OCI-LY1 (cell line): ENCODE results near the gene F7.

Experiments used
- H2AFZ ChIP-seq: fragments of 200-600 bp; sonication (generic), shearing (Covaris generic); 2 replicates; pipeline ENCODE4 v1.6.0; 2014; ENCODE audit warnings: antibody characterized with exemption, mild to moderate bottlenecking, low read length
- H3F3A ChIP-seq: fragments of 200-600 bp; sonication (generic), shearing (Covaris generic); 2 replicates; pipeline ENCODE4 v1.6.0; 2014; ENCODE audit warnings: mild to moderate bottlenecking, antibody characterized with exemption, low read length, moderate library complexity; ENCODE audit not compliant: insufficient read depth
- H3K27ac ChIP-seq: fragments of 200-600 bp; sonication (generic); 2 replicates; pipeline ENCODE4 v1.5.1; 2014; ENCODE audit warnings: low read length, mixed run types, mild to moderate bottlenecking, low read depth; ENCODE audit not compliant: poor library complexity, severe bottlenecking
- H3K27me3 ChIP-seq: fragments of 200-600 bp; sonication (generic); 2 replicates; pipeline ENCODE4 v1.6.0; 2014; ENCODE audit warnings: antibody characterized with exemption, mild to moderate bottlenecking, low read length, moderate library complexity; ENCODE audit not compliant: insufficient read depth
- H3K36me3 ChIP-seq: fragments of 200-600 bp; sonication (generic); 2 replicates; pipeline ENCODE4 v1.6.1; 2014; ENCODE audit warnings: mild to moderate bottlenecking, antibody characterized with exemption, low read length, moderate library complexity, mixed read lengths; ENCODE audit not compliant: insufficient read depth
- H3K4me1 ChIP-seq: fragments of 200-600 bp; sonication (generic); 2 replicates; pipeline ENCODE4 v1.5.1; 2014; ENCODE audit warnings: mild to moderate bottlenecking, low read length, moderate library complexity; ENCODE audit not compliant: insufficient read depth, severe bottlenecking
- H3K4me2 ChIP-seq: fragments of 200-600 bp; sonication (generic), shearing (Covaris generic); 2 replicates; pipeline ENCODE4 v1.6.1; 2014; ENCODE audit warnings: low read length
- H3K4me3 ChIP-seq: fragments of 200-600 bp; sonication (generic); 2 replicates; pipeline ENCODE4 v1.5.1; 2014; ENCODE audit warnings: low read length, low read depth, mild to moderate bottlenecking, mixed read lengths; ENCODE audit not compliant: poor library complexity, severe bottlenecking
- H3K79me2 ChIP-seq: fragments of 200-600 bp; shearing (Covaris generic); 2 replicates; pipeline ENCODE4 v1.6.1; 2016; ENCODE audit warnings: mixed run types, low read length, mixed read lengths; ENCODE audit not compliant: insufficient read depth
- H3K9ac ChIP-seq: fragments of 200-600 bp; sonication (generic), shearing (Covaris generic); 2 replicates; pipeline ENCODE4 v1.6.1; 2014; ENCODE audit warnings: mild to moderate bottlenecking, low read length, mixed read lengths
- H3K9me2 ChIP-seq: fragments of 200-600 bp; sonication (generic), shearing (Covaris generic); 2 replicates; pipeline ENCODE4 v1.6.1; 2014; ENCODE audit warnings: low read depth, mild to moderate bottlenecking, low read length, mixed read lengths
- H3K9me3 ChIP-seq: fragments of 200-600 bp; shearing (Covaris generic); 2 replicates; pipeline ENCODE4 v1.6.1; 2014; ENCODE audit warnings: low read length, mixed read lengths
- H4K20me1 ChIP-seq: fragments of 200-600 bp; sonication (generic), shearing (Covaris generic); 2 replicates; pipeline ENCODE4 v1.6.0; 2016; ENCODE audit warnings: mild to moderate bottlenecking, low read length; ENCODE audit not compliant: insufficient read depth
- EZH2 ChIP-seq: fragments of 200-600 bp; sonication (generic), shearing (Covaris generic); IDR thresholded peaks from 2 replicates; pipeline ENCODE4 v1.8.0; 2017; ENCODE audit warnings: borderline replicate concordance, mixed run types, mild to moderate bottlenecking, antibody characterized with exemption, low read length, moderate library complexity, mixed read lengths
- TF ChIP-seq, protein P1 (sequence below): fragments of 200-600 bp; sonication (generic), shearing (Covaris generic); IDR thresholded peaks from 2 replicates; pipeline ENCODE4 v1.5.1; 2017; ENCODE audit warnings: mild to moderate bottlenecking, antibody characterized with exemption, low read length, moderate library complexity, mixed read lengths

F7 gene

DNA sequence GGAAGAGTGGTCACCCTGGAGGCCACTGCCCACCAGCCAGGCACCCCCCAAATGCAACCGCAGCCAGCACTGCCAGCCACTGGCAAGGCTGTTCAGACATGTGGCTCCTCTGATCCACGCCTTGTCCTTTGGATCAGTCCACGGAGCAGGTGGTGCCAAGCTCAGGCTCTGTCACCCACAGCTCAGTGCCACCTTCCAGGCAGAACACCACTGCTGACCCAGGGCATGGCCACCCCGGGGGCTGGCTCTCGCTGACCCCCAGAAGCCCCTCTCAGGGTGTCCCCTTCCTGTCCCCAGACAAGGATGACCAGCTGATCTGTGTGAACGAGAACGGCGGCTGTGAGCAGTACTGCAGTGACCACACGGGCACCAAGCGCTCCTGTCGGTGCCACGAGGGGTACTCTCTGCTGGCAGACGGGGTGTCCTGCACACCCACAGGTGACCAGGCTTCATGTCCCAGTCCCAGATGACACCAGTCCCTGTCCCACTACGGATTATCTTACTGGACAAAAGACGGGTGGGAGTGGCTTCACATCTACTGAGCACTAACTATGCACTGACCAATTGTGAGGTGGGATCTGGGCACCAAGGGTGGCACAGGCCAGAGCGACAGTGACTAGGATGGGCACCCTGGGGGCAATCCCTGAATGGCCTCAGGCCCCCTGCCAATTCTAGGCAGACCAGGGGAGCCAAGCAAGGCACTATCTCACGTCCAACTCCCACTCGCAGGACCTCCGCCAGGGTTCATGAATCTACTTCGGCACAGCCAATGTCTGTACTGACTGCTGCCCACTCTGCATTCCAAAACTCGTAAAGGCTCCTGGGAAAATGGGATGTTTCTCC, 10.0 kb downstream of the F7 start:
- no peak overlapping the region for H3K4me2 ChIP-seq
- H2AFZ ChIP-seq, result no peak overlapping the region
- no peaks in the 10 kb centered on the region for H4K20me1 ChIP-seq
- H3K79me2 ChIP-seq, result no peaks in the 10 kb centered on the region
- no peaks in the 10 kb centered on the region for H3K9me3 ChIP-seq
- no peak overlapping the region for H3K27ac ChIP-seq
- H3K4me1 ChIP-seq, result no peaks in the 10 kb centered on the region
- H3K27me3 ChIP-seq, result peaks cover 7% of the 10 kb centered on the region; the same call in 1 of the 2 replicates
- H3F3A ChIP-seq, result no peaks in the 10 kb centered on the region
- no peaks in the 10 kb centered on the region for H3K36me3 ChIP-seq
- no peak overlapping the region for H3K9ac ChIP-seq
- no peak overlapping the region for H3K4me3 ChIP-seq
- H3K9me2 ChIP-seq, result no peaks in the 10 kb centered on the region
- TF ChIP-seq EZH2, result no peak
- TF ChIP-seq, protein P1, sequence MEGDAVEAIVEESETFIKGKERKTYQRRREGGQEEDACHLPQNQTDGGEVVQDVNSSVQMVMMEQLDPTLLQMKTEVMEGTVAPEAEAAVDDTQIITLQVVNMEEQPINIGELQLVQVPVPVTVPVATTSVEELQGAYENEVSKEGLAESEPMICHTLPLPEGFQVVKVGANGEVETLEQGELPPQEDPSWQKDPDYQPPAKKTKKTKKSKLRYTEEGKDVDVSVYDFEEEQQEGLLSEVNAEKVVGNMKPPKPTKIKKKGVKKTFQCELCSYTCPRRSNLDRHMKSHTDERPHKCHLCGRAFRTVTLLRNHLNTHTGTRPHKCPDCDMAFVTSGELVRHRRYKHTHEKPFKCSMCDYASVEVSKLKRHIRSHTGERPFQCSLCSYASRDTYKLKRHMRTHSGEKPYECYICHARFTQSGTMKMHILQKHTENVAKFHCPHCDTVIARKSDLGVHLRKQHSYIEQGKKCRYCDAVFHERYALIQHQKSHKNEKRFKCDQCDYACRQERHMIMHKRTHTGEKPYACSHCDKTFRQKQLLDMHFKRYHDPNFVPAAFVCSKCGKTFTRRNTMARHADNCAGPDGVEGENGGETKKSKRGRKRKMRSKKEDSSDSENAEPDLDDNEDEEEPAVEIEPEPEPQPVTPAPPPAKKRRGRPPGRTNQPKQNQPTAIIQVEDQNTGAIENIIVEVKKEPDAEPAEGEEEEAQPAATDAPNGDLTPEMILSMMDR, result no peak

DNA sequence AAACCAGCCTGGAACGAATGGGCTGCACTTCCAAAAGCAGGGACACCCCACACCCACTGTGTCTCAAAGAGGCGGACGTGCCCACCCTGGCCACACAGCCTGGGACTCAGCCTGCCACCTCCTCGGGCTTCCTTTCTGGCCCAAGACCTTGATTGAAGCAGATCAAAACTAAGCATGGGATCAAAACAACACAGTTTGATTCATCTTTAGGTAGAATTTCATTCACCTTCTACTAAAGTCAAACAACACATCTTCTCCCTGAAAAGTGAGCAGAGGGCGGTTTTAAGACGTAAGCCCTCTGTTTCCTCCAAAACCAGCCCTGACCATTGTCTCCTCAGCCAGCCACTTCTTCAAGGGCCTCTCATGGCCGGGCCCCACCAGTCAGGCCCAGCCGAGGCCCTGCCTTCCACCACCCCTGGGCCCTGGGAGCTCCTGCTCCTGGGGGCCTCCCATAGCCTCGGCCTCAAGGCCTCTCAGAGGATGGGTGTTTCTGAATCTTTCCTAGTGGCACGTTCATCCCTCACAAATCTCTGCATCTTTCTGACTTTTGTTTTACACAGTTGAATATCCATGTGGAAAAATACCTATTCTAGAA, 10.7 kb downstream of the F7 start:
- H3K79me2 ChIP-seq, result no peaks in the 10 kb centered on the region
- no peaks in the 10 kb centered on the region for H3K4me1 ChIP-seq
- peaks cover 7% of the 10 kb centered on the region; the same call in 1 of the 2 replicates for H3K27me3 ChIP-seq
- H3K4me2 ChIP-seq, result no peak overlapping the region
- H3K27ac ChIP-seq, result no peak overlapping the region
- H3F3A ChIP-seq, result no peaks in the 10 kb centered on the region
- no peaks in the 10 kb centered on the region for H3K9me3 ChIP-seq
- no peaks in the 10 kb centered on the region for H3K36me3 ChIP-seq
- no peak overlapping the region for H3K9ac ChIP-seq
- no peak overlapping the region for H2AFZ ChIP-seq
- no peaks in the 10 kb centered on the region for H4K20me1 ChIP-seq
- H3K9me2 ChIP-seq, result no peaks in the 10 kb centered on the region
- no peak for TF ChIP-seq EZH2
- TF ChIP-seq, protein P1, result no peak
- no peak overlapping the region for H3K4me3 ChIP-seq

DNA sequence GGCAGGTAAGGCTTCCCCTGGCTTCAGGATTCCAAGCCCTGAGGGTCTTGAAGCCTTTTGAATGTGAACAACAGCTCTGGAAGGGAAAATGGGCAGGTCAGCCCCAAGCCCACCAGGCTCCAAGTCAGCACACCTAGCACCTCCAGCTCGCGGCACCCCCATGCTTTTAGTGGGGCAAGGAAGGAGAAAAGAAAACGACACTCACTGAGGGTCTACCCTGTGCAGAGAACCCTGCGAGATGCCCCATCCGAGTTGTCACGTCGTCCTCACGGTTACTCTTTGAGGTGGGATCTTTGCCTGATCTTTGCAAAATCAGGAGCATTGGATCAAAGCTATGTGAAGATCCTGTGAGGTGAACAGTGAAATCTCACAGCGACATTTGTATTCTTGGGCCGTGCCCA, 11.3 kb downstream of the F7 start:
- H3K79me2 ChIP-seq, result no peaks in the 10 kb centered on the region
- no peaks in the 10 kb centered on the region for H4K20me1 ChIP-seq
- H3K9ac ChIP-seq, result no peak overlapping the region
- H3K36me3 ChIP-seq, result no peaks in the 10 kb centered on the region
- H3K4me3 ChIP-seq, result no peak overlapping the region
- H3K9me3 ChIP-seq, result no peaks in the 10 kb centered on the region
- no peak overlapping the region for H2AFZ ChIP-seq
- no peaks in the 10 kb centered on the region for H3K4me1 ChIP-seq
- H3K27ac ChIP-seq, result no peak overlapping the region
- H3K27me3 ChIP-seq, result peaks cover 7% of the 10 kb centered on the region; the same call in 1 of the 2 replicates
- no peak for TF ChIP-seq EZH2
- TF ChIP-seq, protein P1, result no peak
- no peaks in the 10 kb centered on the region for H3F3A ChIP-seq
- H3K9me2 ChIP-seq, result no peaks in the 10 kb centered on the region
- no peak overlapping the region for H3K4me2 ChIP-seq
